IMR-90 (cell line): Measurements from ENCODE around the gene VKORC1L1. TPM values are rescaled to one million over a fixed set of nuclear protein-coding genes. Genes with fewer than 3 reads are reported as not detected.

ENCODE experiments used
- ATAC-seq: fragments of 200-7000 bp; cut with Tn5 transposase; 2 replicates; pipeline ENCODE4 v1.9.1; 2020; ENCODE audit warnings: low read depth, mild to moderate bottlenecking, moderate library complexity
- BruUV-seq: library from RNA; stranded (reverse); fragments of 400-500 nt; replicated peaks from 2 replicates; lab custom pipeline; 2021; lab: Mats Ljungman, UMichigan
- CTCF ChIA-PET: fragments of 300-600 bp; formaldehyde crosslinking; extraction: SDS; loops from one replicate; lab custom pipeline; 2021; ENCODE audit warnings: antibody characterized with exemption; lab: Yijun Ruan, JAX
- POLR2A ChIA-PET: fragments of 300-600 bp; sonication (Branson Sonifier 250); formaldehyde crosslinking; loops from one replicate; lab custom pipeline; 2022; ENCODE audit warnings: antibody characterized with exemption; ENCODE audit not compliant: unreplicated experiment; lab: Charles Lee
- DNase-seq: peaks from one replicate; pipeline ENCODE4 v3.0.0; 2013
- H2AFZ ChIP-seq: replicated peaks from 2 replicates; pipeline ENCODE3; 2013; ENCODE audit warnings: low read length, mild to moderate bottlenecking; ENCODE audit not compliant: poor library complexity
- H2AK5ac ChIP-seq: 2 replicates; pipeline ENCODE4 v1.6.1; 2013; ENCODE audit warnings: low read depth, low read length, inconsistent platforms
- H2AK9ac ChIP-seq: replicated peaks from 2 replicates; pipeline ENCODE3; 2013; ENCODE audit warnings: mild to moderate bottlenecking, low read depth, low read length, moderate library complexity; ENCODE audit not compliant: poor library complexity
- H2BK120ac ChIP-seq: 2 replicates; pipeline ENCODE4 v1.6.1; 2013; ENCODE audit warnings: low read depth, low read length, inconsistent platforms
- H2BK15ac ChIP-seq: 3 replicates; pipeline ENCODE4 v1.6.1; 2013; ENCODE audit warnings: low read depth, low read length, inconsistent platforms
- H2BK20ac ChIP-seq: 2 replicates; pipeline ENCODE4 v1.6.1; 2013; ENCODE audit warnings: low read depth, mild to moderate bottlenecking, inconsistent platforms, low read length, moderate library complexity
- H2BK5ac ChIP-seq: 2 replicates; pipeline ENCODE4 v1.6.1; 2013; ENCODE audit warnings: mild to moderate bottlenecking, low read depth, low read length, inconsistent platforms; ENCODE audit not compliant: poor library complexity, severe bottlenecking
- H3K14ac ChIP-seq: replicated peaks from 2 replicates; pipeline ENCODE4 v1.6.1; 2013; ENCODE audit warnings: low read depth, low read length, inconsistent platforms
- H3K18ac ChIP-seq: 2 replicates; pipeline ENCODE4 v1.6.1; 2013; ENCODE audit warnings: low read depth, low read length, control low read depth
- H3K23ac ChIP-seq: 2 replicates; pipeline ENCODE4 v1.6.1; 2013; ENCODE audit warnings: low read depth, low read length, inconsistent platforms
- H3K27ac ChIP-seq: 2 replicates; pipeline ENCODE4 v1.5.1; 2013; ENCODE audit warnings: mild to moderate bottlenecking, control low read depth, low read length; ENCODE audit not compliant: insufficient read depth
- H3K27me3 ChIP-seq: 2 replicates; pipeline ENCODE4 v1.6.1; 2013; ENCODE audit warnings: low read length; ENCODE audit not compliant: control insufficient read depth, insufficient read depth
- H3K36me3 ChIP-seq: 2 replicates; pipeline ENCODE4 v1.6.1; 2013; ENCODE audit warnings: low read length, mixed read lengths; ENCODE audit not compliant: control insufficient read depth, insufficient read depth
- H3K4ac ChIP-seq: 2 replicates; pipeline ENCODE4 v1.6.1; 2013; ENCODE audit warnings: low read depth, low read length, inconsistent platforms
- H3K4me1 ChIP-seq: 2 replicates; pipeline ENCODE4 v1.6.1; 2013; ENCODE audit warnings: low read length, mixed read lengths; ENCODE audit not compliant: control insufficient read depth, insufficient read depth
- H3K4me2 ChIP-seq: 2 replicates; pipeline ENCODE4 v1.6.1; 2013; ENCODE audit warnings: low read depth, mild to moderate bottlenecking, control low read depth, low read length, moderate library complexity
- H3K4me3 ChIP-seq: 2 replicates; pipeline ENCODE4 v1.5.1; 2013; ENCODE audit warnings: low read depth, mild to moderate bottlenecking, control low read depth, low read length, moderate library complexity; ENCODE audit not compliant: insufficient read depth
- H3K56ac ChIP-seq: 2 replicates; pipeline ENCODE4 v1.6.1; 2013; ENCODE audit warnings: low read length, inconsistent platforms; ENCODE audit not compliant: insufficient read depth; ENCODE audit errors: extremely low read depth
- H3K79me1 ChIP-seq, 2 experiments: 2 replicates each; pipeline ENCODE4 v1.6.1; 2013; ENCODE audit warnings: low read length in 2 of 2, inconsistent platforms in 1 of 2, low read depth in 1 of 2
- H3K9ac ChIP-seq: 2 replicates; pipeline ENCODE4 v1.6.1; 2013; ENCODE audit warnings: low read depth, low read length, control low read depth
- H3K9me1 ChIP-seq: 2 replicates; pipeline ENCODE4 v1.6.1; 2013; ENCODE audit warnings: low read length, inconsistent platforms; ENCODE audit not compliant: insufficient read depth
- H3K9me3 ChIP-seq: 2 replicates; pipeline ENCODE4 v1.6.1; 2013; ENCODE audit warnings: low read length; ENCODE audit not compliant: control insufficient read depth, insufficient read depth
- H4K20me1 ChIP-seq: 2 replicates; pipeline ENCODE4 v1.6.1; 2013; ENCODE audit warnings: low read length, inconsistent platforms; ENCODE audit not compliant: insufficient read depth
- H4K5ac ChIP-seq: 2 replicates; pipeline ENCODE4 v1.6.1; 2013; ENCODE audit warnings: mild to moderate bottlenecking, low read depth, low read length, control low read depth
- H4K8ac ChIP-seq, 2 experiments: 2 replicates each; pipeline ENCODE4 v1.6.1; 2013; ENCODE audit warnings: low read depth in 2 of 2, low read length in 2 of 2, control low read depth in 1 of 2, inconsistent platforms in 1 of 2
- H4K91ac ChIP-seq: 2 replicates; pipeline ENCODE4 v1.6.1; 2013; ENCODE audit warnings: low read depth, low read length, inconsistent platforms; ENCODE audit not compliant: insufficient read depth
- BHLHE40 ChIP-seq: fragments of 150-350 bp; IDR thresholded peaks from 2 replicates; pipeline ENCODE4 v1.6.1; 2016; ENCODE audit warnings: mild to moderate bottlenecking, low read depth, low read length
- CEBPB ChIP-seq: IDR thresholded peaks from 2 replicates; pipeline ENCODE4 v1.6.1; 2012; ENCODE audit warnings: low read depth, low read length, improper control_type of control experiment
- CHD1 ChIP-seq: IDR thresholded peaks from 2 replicates; pipeline ENCODE4 v1.6.1; 2012; ENCODE audit warnings: low read depth, low read length, improper control_type of control experiment
- CTCF ChIP-seq: conservative IDR thresholded peaks from 2 replicates; pipeline ENCODE4 v1.5.1; 2012; ENCODE audit warnings: mild to moderate bottlenecking, low read depth, low read length, improper control_type of control experiment
- FOS ChIP-seq: fragments of 150-350 bp; IDR thresholded peaks from 2 replicates; pipeline ENCODE4 v1.6.1; 2016; ENCODE audit warnings: low read depth, low read length
- MAFK ChIP-seq: IDR thresholded peaks from 2 replicates; pipeline ENCODE4 v1.6.1; 2012; ENCODE audit warnings: low read depth, low read length, improper control_type of control experiment
- MAZ ChIP-seq: IDR thresholded peaks from 2 replicates; pipeline ENCODE4 v1.6.1; 2012; ENCODE audit warnings: low read depth, mild to moderate bottlenecking, low read length, improper control_type of control experiment, moderate library complexity, borderline replicate concordance
- MXI1 ChIP-seq: IDR thresholded peaks from 2 replicates; pipeline ENCODE4 v1.6.1; 2012; ENCODE audit warnings: low read depth, mild to moderate bottlenecking, low read length, moderate library complexity, borderline replicate concordance
- NFE2L2 ChIP-seq: fragments of 150-350 bp; IDR thresholded peaks from 2 replicates; pipeline ENCODE4 v1.6.1; 2016; ENCODE audit warnings: low read depth, mild to moderate bottlenecking, low read length
- POLR2A ChIP-seq: IDR thresholded peaks from 2 replicates; pipeline ENCODE4 v1.6.1; 2012; ENCODE audit warnings: mild to moderate bottlenecking, low read depth, low read length
- RAD21 ChIP-seq: IDR thresholded peaks from 2 replicates; pipeline ENCODE4 v1.6.1; 2012; ENCODE audit warnings: low read length, improper control_type of control experiment
- RCOR1 ChIP-seq: IDR thresholded peaks from 2 replicates; pipeline ENCODE4 v1.6.1; 2012; ENCODE audit warnings: mild to moderate bottlenecking, low read length, improper control_type of control experiment; ENCODE audit not compliant: insufficient replicate concordance
- RFX5 ChIP-seq: IDR thresholded peaks from 2 replicates; pipeline ENCODE4 v1.8.0; 2012; ENCODE audit warnings: low read depth, mild to moderate bottlenecking, low read length, moderate library complexity
- SMC3 ChIP-seq: fragments of 150-350 bp; IDR thresholded peaks from 2 replicates; pipeline ENCODE4 v1.6.1; 2016; ENCODE audit warnings: low read depth, mild to moderate bottlenecking, antibody characterized with exemption, low read length, moderate library complexity
- WGBS, 2 experiments: methylation state at CpG; one replicate each; pipeline versions ENCODE4 v1.1.5 to v1.1.7; 2013; ENCODE audit warnings: missing lambda C conversion rate in 2 of 2; ENCODE audit not compliant: insufficient read length in 1 of 2; ENCODE audit errors: extremely low coverage in 2 of 2; 5-methylcytosine and 5-hydroxymethylcytosine counted together
- dilution Hi-C: fragments of 300-500 bp; cut with HindIII; formaldehyde crosslinking; loops from one replicate; pipeline ENCODE4 v1.14.3; 2018; ENCODE audit warnings: low sequenced_read_pairs; ENCODE audit not compliant: unreplicated experiment
- in situ Hi-C: fragments of 300-500 bp; cut with MboI; formaldehyde crosslinking; loops from 3 replicates; pipeline ENCODE4 v1.14.3; 2019; ENCODE audit warnings: low sequenced_read_pairs, inconsistent platforms, mixed read lengths
- intact Hi-C: fragments of 100-400 bp; cut with micrococcal nuclease; formaldehyde crosslinking; loops from 2 replicates; pipeline ENCODE4 v1.10.0; 2022
- polyA plus RNA-seq, 3 experiments: library from polyadenylated mRNA; depleted of rRNA; stranded (reverse); fragments of >200 nt; gene quantifications; 2 replicates each; pipeline ENCODE4 v1.2.3, GENCODE V29; 2012; ENCODE audit warnings: low replicate concordance in 1 of 3
- total RNA-seq: library from RNA; depleted of rRNA; stranded (reverse); fragments of >200 nt; gene quantifications from 2 replicates; pipeline ENCODE4 v1.2.3, GENCODE V29; 2012
- TF ChIP-seq, protein P1 (sequence below): fragments of 150-350 bp; IDR thresholded peaks from 2 replicates; pipeline ENCODE4 v1.6.1; 2016; ENCODE audit warnings: low read depth, mild to moderate bottlenecking, low read length, moderate library complexity, borderline replicate concordance
- TF ChIP-seq, protein P2 (sequence below): fragments of 150-350 bp; IDR thresholded peaks from 2 replicates; pipeline ENCODE4 v1.6.1; 2017; ENCODE audit warnings: mild to moderate bottlenecking, antibody characterized with exemption, low read length, low read depth

The VKORC1L1 gene
- total and polyA plus RNA-seq, 2 of the 4 experiments (the other 2 are of a cell fraction) = 12.5 to 14.5 TPM

GRCh38 chr7:65974191-65974801 lies 101.4 kb downstream of the VKORC1L1 start:
- no peak overlapping the region for H3K9ac ChIP-seq
- no peak overlapping the region for H2AFZ ChIP-seq
- H2BK20ac ChIP-seq = no peak overlapping the region
- TF ChIP-seq NFE2L2 = no peak
- no peak for TF ChIP-seq RFX5
- TF ChIP-seq RCOR1 = no peak
- TF ChIP-seq, protein P1, sequence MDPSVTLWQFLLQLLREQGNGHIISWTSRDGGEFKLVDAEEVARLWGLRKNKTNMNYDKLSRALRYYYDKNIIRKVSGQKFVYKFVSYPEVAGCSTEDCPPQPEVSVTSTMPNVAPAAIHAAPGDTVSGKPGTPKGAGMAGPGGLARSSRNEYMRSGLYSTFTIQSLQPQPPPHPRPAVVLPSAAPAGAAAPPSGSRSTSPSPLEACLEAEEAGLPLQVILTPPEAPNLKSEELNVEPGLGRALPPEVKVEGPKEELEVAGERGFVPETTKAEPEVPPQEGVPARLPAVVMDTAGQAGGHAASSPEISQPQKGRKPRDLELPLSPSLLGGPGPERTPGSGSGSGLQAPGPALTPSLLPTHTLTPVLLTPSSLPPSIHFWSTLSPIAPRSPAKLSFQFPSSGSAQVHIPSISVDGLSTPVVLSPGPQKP = no peak
- TF ChIP-seq RAD21 = no peak
- no peak for TF ChIP-seq BHLHE40
- no peak for TF ChIP-seq SMC3
- TF ChIP-seq MAFK = no peak
- TF ChIP-seq, protein P2, sequence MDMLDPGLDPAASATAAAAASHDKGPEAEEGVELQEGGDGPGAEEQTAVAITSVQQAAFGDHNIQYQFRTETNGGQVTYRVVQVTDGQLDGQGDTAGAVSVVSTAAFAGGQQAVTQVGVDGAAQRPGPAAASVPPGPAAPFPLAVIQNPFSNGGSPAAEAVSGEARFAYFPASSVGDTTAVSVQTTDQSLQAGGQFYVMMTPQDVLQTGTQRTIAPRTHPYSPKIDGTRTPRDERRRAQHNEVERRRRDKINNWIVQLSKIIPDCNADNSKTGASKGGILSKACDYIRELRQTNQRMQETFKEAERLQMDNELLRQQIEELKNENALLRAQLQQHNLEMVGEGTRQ = no peak
- no peak for TF ChIP-seq MXI1
- no peak for TF ChIP-seq CEBPB
- TF ChIP-seq POLR2A = no peak
- no peak for TF ChIP-seq FOS
- TF ChIP-seq CTCF = no peak
- TF ChIP-seq CHD1 = no peak
- no peak for TF ChIP-seq MAZ
- intact Hi-C loops = no loop called here
- in situ Hi-C loops = loop anchor here (25.0 kb wide), 1 partner anchor 237 kb away; no protein-coding TSS in a partner anchor
- H3K36me3 ChIP-seq = peaks cover 45% of the 10 kb centered on the region
- H3K9me1 ChIP-seq = peaks cover 3% of the 10 kb centered on the region
- H2BK15ac ChIP-seq = no peak overlapping the region
- no peak for DNase-seq
- no TSS peak for BruUV-seq
- H3K56ac ChIP-seq = no peak overlapping the region
- H3K4me3 ChIP-seq = no peak overlapping the region
- no peak overlapping the region for H3K4ac ChIP-seq
- no peak overlapping the region for H4K5ac ChIP-seq
- H2AK5ac ChIP-seq = no peak overlapping the region
- H2BK5ac ChIP-seq = no peak overlapping the region
- no peak overlapping the region for H3K27ac ChIP-seq
- H3K14ac ChIP-seq = no peak overlapping the region
- no peak overlapping the region for H4K8ac ChIP-seq
- ATAC-seq = no peak
- CTCF ChIA-PET = no interaction called here
- POLR2A ChIA-PET = no interaction called here
- H4K20me1 ChIP-seq = no peaks in the 10 kb centered on the region
- H3K79me1 ChIP-seq = peaks cover 5 to 14% of the 10 kb centered on the region in 2 experiments; a peak in 3 of 4 replicates
- H4K91ac ChIP-seq = no peak overlapping the region
- H2BK120ac ChIP-seq = no peak overlapping the region
- no peak overlapping the region for H2AK9ac ChIP-seq
- H3K27me3 ChIP-seq = no peaks in the 10 kb centered on the region
- no peak overlapping the region for H3K18ac ChIP-seq
- WGBS, 2 experiments = 93% methylated on average over 8 of the region's 29 CpGs; no CpG with 5 or more reads in 1 of the 2 experiments
- no peaks in the 10 kb centered on the region for H3K4me1 ChIP-seq
- dilution Hi-C loops = no loop called here
- H3K4me2 ChIP-seq = no peak overlapping the region
- H3K23ac ChIP-seq = no peak overlapping the region
- no peaks in the 10 kb centered on the region for H3K9me3 ChIP-seq
